HG03460 (cell line): ENCODE data around the gene IGSF23.

ENCODE experiments used
- ATAC-seq: cut with Tn5 transposase; IDR thresholded peaks from one replicate; pipeline ENCODE4 v1.9.1; 2021; ENCODE audit not compliant: unreplicated experiment

IGSF23 gene

DNA sequence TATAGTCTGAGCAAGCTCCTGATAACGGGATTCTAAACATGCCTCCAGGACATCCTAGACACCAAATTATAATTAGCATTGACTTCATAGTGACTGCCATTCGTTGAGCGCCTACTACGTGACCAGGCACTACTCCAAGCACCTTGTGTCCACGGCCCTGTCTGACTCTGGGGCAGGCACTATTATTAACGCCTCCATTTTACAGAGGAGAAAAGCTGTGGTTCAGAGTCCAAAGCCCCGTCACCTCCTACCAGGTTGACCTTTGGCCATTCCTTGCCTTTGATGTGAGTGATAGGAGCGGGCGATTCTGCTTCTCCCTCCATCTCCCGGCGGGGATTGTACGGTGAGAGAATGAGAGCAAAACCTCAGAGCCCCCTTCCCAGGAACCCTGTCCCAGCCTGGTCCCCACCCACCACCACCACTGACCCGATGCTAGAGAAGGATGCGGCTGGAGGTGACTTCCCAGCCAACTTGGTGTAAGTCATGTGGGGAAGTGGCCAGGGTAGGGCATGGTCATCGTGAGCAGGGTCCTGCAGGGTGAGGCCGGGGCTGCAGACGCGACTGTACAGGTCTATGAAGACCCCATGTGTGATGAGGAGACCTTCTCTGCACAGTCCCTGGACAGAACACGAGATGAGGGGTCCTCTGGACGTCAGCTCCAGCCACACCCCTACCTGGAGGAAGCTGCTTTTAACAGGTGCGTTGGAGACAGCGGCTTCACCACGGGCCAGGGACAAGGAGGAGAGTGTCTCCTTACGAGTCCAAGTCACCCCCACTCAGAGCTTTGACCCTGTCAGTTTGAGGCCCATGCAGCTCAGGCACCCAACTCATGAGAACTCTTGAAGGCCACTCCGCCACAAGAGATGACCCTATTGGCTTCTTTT is at the start of gene IGSF23:
TSS of gene IGSF23 (plus strand) at position 269 of the 884 bp plus-strand sequence. CDS start at position 352, 83 bp downstream.
- no peak for ATAC-seq

DNA sequence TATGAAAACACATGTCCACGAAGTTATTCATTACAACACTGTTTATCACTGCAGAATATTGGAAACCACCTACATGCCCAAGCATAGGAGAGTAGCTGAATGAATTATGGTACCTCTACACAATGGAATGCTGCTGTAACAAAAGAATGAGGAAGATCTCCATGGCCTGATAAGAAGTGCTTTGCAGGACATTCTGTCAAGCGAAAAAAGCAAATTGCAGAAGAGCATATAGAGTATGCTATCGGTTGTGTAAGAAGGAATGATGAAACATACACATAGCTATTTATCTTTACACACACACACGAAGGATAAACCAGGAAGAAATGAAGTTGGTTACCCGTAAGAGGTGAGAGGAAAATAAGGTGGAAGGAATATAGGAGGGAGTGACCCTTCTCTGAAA is 46.4 kb upstream of the IGSF23 start:
- ATAC-seq = no peak

DNA sequence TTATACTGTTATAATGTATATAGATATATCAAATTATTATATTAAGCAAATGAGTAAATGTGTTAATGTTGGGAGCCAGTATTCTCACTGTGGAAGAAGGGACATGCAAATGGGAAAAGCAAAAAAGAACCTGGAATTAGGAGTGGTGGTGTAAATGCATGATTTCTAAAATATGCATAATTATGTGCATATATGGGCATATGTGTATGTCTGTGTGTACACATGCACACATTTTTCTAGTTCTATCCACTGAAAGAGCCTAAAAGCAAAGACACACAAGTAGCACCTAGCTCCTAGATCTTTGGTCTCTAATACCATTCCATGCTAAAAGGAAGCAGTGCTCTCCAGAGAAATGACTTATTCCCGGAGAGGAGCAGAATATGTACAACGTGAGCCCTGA is 45.6 kb upstream of the IGSF23 start:
- ATAC-seq = no peak

- no peak for ATAC-seq
Observed at GRCh38 chr19:44570603-44570983, 42.8 kb upstream of the IGSF23 start.

DNA sequence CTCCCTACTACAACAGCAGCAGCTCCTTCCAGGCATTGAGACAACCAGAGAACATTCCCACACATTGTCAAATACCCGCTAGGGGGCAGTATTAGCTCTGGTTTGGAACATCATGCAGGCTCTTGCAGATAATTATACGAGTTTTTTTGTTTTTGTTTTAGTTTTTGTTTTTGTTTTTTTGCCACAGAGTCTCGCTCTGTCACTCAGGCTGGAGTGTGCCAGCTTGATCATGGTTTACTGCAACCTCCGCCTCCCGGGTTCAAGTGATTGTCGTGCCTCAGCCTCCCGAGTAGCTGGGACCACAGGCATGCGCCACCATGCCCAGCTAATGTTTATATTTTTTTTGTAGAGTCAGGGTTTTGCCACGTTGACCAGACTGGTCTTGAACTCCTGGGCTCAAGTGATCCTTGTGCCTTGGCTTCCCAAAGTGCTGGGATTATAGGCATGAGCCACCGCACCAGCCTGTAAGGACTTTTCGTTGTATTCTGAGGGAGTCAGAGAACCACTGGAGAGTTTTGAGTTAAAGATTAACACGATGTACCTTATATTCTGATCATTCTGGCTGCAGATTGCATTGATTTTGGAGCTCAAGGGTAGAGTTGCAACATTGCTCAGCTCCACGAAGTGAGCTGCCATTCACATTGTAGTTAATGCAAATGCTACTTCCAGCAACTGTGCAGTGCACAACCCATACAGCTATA is 42.2 kb upstream of the IGSF23 start:
- no peak for ATAC-seq

DNA sequence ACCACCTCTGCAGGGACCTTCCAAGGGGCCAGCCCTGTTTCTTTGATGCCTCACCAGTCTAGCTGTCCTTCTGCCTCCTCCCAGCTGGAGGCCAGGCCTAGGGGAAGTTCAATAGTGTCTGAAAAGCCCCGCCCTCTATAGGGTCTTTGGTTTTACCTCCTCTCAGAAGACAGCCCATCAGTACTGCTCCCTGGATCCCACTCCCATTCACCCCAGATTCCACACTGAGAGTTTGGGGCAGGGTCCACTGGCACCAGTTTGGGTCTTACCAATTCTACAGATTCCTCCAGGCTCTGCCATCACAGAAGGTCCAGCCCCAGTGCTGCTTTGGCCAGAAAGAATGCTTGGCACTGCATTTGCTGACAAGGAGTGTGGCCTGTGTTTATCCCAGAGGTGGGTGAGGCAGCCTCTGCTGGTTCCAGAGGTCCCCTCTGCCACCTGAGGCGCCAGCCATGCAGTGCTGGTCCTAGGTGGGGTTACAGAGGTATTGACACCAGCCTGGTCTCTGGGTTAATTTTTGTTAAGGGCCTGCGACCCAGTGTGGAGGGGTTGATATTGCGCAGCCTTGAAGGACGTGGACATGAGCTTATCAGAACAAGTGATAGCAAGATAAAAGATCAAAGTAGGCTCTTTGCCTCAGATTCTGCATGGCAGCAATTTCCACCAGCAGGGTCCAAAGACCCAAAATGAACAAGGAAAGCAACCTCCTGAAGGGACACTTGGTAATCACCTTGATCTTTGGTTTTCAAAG is 41.4 kb upstream of the IGSF23 start:
- ATAC-seq = no peak

GRCh38 chr19:44572581-44572900 is 40.8 kb upstream of the IGSF23 start:
- ATAC-seq = no peak

DNA sequence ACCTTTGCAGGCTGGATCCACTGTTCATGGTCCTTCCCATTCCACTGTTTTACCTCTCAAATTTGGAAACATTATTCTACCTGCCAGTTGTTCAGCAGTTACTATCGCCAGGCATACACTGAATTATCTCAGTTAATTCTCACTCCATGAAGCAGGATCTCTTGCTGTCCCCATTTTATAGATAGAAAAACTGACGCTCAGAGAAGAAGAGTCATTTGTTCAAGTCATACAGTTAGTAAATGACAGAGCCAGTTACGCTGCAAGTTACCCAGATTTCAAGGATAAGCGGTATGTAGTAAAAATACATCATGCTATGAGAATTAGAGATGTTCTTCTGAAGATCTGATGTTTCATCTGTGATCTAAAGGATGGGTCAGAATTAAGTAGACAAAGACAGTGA is 40.2 kb upstream of the IGSF23 start:
- ATAC-seq = no peak

GRCh38 chr19:44573627-44574026 is 39.7 kb upstream of the IGSF23 start:
- no peak for ATAC-seq

- no peak for ATAC-seq
Observed at GRCh38 chr19:44574186-44574950, 39.0 kb upstream of the IGSF23 start.

DNA sequence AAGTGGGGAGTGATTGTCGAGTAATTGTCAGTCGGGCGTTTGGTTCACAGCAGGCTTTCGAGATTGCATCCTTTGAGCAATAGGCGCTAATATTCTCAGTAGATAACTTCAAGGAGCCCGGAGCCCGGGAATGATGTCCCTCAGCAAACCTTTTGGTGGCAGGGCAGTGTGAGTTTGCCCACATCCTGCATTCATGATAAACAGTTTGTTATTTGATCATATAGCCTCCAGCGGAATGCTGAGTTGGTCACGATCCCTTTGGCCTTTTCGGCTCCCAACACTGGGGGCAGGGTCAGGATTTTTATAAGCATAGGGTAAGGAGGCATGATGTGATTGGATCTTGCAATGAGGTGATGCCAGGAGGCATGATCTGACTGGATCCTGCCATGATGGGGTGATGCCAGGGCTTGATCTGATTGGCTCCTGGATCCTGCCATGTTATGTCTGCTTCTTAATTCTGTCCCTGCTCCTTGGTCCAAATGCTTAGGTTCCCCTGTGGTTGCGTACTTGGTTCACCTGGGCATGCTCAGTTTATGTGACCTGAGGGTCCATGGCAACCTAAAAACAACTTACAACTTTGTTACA is 38.2 kb upstream of the IGSF23 start:
- ATAC-seq = no peak

DNA sequence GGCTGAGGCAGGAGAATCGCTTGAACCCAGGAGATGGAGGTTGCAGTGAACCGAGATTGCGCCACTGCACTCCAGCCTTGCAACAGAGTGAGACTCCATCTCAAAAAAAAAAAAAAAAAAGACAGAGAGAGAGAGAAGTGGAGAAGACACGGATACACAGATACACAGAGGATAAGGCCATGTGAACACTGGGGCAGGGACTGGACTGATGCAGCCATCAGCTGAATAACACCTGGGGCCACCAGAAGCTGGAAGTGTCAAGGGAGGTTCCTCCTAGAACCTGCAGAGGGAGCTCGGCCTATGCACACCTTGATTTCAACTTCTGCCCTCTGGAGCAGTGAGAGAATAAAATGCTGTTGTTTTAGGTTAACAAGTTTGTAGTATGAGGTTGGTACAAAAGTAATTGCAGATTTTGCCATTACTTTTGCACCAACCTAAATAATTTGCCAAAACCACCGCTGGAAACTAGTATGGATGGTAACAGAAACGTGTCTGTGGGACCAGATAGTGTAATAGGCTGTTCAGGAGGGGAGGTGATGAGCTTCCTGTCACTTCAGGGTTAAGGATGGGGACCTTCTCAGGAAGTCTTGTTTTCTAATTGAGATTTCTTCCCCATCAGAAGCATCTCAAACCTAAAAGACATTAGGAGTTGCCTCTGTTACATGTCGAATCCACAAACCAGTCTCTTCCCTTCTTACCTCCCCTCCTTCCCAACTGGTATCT is 36.4 kb upstream of the IGSF23 start:
- no peak for ATAC-seq

- no peak for ATAC-seq
Observed at GRCh38 chr19:44577566-44577874, 35.8 kb upstream of the IGSF23 start.

DNA sequence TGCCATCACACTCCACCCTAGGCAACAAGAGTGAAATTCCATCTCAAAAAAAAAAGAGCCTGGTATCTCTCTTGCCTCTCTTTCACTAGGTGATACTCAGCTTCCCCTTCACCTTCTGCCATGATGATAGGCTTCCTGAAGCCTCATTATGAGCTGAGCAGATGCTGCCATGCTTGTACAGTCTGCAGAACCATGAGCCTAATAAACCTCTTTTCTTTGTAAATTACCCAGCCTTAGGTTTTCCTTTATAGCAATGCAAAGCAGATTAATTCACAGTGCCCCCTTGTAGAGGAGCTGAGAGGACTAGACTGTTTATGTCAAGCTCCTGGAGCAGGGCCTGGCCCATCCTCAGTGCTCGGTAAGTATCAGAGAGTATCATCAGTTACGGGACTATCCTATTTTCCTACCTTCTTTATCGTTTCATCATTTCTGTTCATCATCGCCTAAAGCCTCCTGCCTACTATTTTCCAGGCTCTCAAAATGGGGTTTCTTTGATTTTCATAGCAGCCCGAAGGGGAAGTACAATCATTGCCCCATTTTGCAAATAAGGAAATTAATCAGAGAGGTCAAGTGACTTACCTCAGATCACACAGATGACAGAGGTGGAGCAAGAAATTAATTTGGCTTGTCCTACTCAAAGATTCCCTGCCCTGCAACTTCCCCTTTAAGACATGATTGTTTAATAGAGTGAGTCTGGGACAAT is 33.5 kb upstream of the IGSF23 start:
- no peak for ATAC-seq

DNA sequence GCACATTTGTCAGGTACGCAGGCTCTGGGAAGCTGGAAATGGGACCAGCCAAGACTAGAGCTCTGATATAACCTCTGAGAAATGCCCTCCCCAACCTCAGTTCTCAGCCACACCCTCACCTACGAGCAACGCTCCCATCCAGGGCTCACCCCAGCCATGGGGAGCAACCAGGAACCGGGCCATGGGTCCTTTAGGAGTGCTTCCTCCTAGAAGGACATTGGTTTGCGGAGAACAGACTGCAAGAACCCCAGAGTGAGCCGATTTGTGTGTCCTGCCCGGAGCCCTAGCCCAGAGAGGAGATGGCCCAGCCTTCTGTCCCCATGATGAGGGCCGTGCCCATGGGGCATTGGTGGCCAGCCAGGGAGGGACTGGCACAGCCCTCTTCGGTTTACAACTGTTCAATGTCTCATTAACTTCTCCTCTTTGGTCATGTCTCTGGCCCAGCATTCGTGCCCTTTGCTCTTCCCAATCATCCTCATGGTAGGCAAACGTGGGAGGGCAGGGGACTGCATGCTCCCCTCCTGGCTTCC is 32.9 kb upstream of the IGSF23 start:
- no peak for ATAC-seq

DNA sequence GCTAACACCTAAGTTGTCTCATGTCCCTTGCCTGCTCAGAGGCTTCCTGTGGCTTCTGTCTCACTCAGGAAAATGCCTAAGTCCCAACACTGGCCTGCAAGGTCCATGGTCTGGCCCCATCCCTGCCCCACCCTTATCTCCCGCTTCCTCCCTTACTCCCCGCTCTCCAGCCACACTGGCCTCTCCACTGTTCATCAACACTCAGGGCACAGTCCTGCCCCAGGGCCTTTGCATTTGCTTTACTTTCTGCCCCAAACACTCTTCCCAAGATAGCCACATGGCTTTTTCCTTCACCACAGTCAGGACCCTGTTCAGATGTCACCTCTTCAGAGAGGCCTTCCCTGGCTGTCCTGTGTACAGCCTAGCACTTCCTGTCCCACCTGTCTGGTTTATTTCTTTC is 32.1 kb upstream of the IGSF23 start:
- ATAC-seq = no peak

DNA sequence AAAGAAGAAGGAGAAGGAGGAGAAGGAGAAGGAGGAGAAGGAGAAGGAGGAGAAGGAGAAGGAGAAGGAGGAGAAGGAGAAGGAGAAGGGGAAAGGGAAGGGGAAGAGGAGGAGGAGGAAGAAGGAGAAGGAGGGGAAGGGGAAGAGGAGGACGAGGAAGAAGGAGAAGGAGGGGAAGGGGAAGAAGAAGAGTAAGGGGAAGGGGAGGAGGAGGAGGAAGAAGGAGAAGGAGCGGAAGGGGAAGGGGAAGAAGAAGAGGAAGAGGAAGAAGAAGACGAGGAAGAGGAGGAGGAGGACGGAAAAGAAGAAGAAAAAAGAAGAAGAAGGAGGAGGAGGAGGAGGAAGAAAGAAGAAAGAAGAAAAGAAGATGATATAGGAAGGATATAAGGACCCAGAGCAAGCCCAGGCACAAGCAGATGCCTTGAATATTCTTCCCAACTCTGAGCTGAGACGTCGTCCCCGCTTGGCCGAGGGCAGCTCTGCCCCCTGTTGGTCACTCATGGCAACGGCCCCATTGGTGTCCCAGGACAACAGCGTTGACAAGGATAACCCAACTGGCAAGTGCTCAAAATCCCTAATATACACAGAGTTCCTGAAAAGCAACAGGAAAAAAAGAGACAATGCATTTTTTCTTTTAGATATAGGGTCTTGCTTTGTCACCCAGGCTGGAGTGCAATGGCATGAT is 30.6 kb upstream of the IGSF23 start:
- no peak for ATAC-seq

- ATAC-seq = no peak
Observed at GRCh38 chr19:44585371-44586133, 27.8 kb upstream of the IGSF23 start.
